Measurements from ENCODE around the gene FAM222A. TPM values are rescaled to one million over a fixed set of nuclear protein-coding genes. Genes with fewer than 3 reads are reported as not detected.

The FAM222A gene
- total RNA-seq, 2 experiments from 2014 or later = 0.76 to 1.0 TPM

DNA sequence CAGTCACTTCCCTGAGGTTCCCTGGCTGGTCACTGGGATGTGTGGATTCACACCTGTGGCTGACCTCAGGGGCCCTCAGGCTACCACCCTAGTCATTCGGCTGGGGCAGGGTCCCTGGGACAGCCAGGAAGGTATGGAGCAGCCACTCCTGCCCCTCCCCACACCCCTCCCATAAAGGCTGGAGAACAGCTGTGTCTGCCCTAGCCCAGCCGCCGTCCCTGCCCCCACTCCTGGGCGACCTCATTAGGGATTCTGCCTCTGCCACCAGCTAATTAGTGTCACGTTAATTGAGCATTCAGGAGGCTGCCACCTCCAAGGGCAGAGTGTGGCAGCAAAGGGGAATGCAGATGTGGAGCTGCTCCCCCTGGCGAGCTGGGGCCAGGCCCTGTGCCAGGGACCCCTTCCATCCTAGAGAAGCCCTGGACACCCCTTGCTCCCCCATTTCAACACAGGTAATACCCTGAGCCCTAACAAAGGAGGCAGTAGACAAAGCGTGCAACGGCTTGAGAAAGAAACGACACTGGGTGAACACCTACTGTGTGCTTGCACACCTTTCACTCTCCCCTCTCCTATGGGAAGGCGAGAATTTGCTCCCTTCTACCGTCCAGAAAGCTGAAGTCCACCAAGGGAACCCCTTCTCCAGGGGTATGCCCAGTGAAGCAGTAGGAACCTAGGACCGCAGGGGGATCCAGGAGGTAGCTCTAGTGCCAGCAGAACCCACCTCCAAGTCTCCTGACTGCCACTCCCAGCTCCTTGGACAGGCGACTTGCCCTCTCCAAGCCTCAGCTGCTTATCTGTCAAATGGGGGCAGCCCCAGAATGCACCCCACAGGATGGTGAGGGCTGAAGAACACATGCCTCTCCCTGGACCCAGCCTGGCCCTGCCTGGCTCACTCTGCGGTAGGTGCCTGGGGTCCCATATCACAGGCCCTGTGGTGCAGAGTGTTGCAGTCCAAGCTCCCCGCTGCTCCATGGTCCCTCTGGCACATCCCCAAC is 45.1 kb downstream of the FAM222A start:
- H3K27ac Mint-ChIP-seq = no peak overlapping the region
- intact Hi-C loops (cut with micrococcal nuclease) = no loop called here
- peaks cover 23% of the 10 kb centered on the region for H3K9me3 Mint-ChIP-seq
- ChIA-PET CTCF (interaction anchor here (1.0 to 1.2 kb wide), 2 partner anchors 16 to 20 kb away, joined by 3 to 4 read pairs; no protein-coding TSS in a partner anchor), POLR2A (no interaction called here)
- TF ChIP-seq CTCF (IDR thresholded peaks at IDR 0.05) = no peak
- no peak for ATAC-seq
- peaks cover 15% of the 10 kb centered on the region for H3K36me3 Mint-ChIP-seq (ENCODE audit: low read depth)
- H3K4me3 Mint-ChIP-seq = no peak overlapping the region
- H3K27me3 Mint-ChIP-seq = peaks cover 3% of the 10 kb centered on the region
- no peaks in the 10 kb centered on the region for H3K4me1 Mint-ChIP-seq (ENCODE audit: low read depth)
- no peak for DNase-seq

- H3K9me3 Mint-ChIP-seq = peaks cover 23% of the 10 kb centered on the region
- TF ChIP-seq CTCF (IDR thresholded peaks at IDR 0.05) = no peak
- H3K4me1 Mint-ChIP-seq (ENCODE audit: low read depth) = no peaks in the 10 kb centered on the region
- POLR2A ChIA-PET = no interaction called here
- intact Hi-C loops (cut with micrococcal nuclease) = no loop called here
- H3K36me3 Mint-ChIP-seq (ENCODE audit: low read depth) = peaks cover 15% of the 10 kb centered on the region
- H3K27ac Mint-ChIP-seq = no peak overlapping the region
- H3K27me3 Mint-ChIP-seq = peaks cover 3% of the 10 kb centered on the region
- ATAC-seq (no peak), DNase-seq (no peak)
- CTCF ChIA-PET = interaction anchor here (1.0 kb wide), 1 partner anchor 16 kb away, joined by 4 read pairs; no protein-coding TSS in a partner anchor
- no peak overlapping the region for H3K4me3 Mint-ChIP-seq
These were observed 46.0 kb downstream of the FAM222A start for GRCh38 chr12:109759595-109759994.

DNA sequence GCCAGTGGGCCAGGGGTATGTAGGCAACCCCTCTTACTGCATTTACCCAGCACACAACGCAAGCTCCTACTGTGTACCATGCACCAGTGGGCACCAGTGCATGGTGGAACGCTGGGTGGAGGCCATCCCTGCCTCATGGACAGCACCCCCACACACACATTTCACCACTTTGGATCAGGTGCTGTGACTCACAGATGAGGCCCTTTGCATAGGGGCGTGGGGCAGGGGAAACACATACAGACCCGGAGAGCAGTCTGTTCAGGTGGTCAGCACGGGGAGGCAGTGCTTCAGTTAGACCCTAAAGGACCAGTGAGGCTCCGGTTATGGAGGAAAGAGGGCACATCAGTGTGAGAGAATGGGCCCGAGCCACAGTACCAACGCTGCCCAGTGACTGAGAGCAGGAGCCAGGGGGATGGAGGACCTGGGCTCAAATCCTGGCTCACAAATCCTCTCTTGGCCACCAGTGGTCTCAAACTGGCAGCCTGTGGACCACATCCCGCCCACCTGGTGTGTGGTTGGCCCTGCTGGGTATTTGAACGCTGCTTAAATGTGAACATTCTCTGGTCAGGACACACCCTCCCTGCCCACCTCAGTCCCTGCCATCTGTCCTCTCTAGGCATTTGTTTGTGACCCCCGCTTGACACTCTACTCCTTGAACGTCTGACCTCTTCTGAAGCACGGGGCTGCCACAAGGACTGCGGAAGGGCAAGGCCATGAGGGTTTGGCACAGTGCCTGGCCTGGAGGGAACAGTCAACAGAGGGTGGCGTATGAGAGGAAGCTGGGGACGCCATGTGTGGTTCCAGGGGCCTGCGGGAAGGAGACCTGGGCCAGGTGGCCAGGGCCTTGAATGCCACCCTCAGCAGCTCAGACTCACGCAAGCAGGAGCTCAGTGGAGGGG is 46.7 kb downstream of the FAM222A start:
- no peak for DNase-seq
- Mint-ChIP-seq H3K36me3 (ENCODE audit: low read depth) (peaks cover 14% of the 10 kb centered on the region), H3K9me3 (peaks cover 23% of the 10 kb centered on the region), H3K27me3 (peaks cover 3% of the 10 kb centered on the region), H3K4me1 (ENCODE audit: low read depth) (no peaks in the 10 kb centered on the region), H3K27ac (no peak overlapping the region), H3K4me3 (no peak overlapping the region)
- intact Hi-C loops (cut with micrococcal nuclease) = no loop called here
- no peak for TF ChIP-seq CTCF (IDR thresholded peaks at IDR 0.05)
- ChIA-PET POLR2A (no interaction called here), CTCF (interaction anchor here (1.0 to 1.7 kb wide), 3 partner anchors 11 to 15 kb away, joined by 3 to 5 read pairs (median 4); no protein-coding TSS in a partner anchor)
- no peak for ATAC-seq

- no peak for DNase-seq
- CTCF ChIA-PET = interaction anchor here (1.4 to 2.5 kb wide), 3 partner anchors 12 to 14 kb away, joined by 3 to 6 read pairs (median 5); no protein-coding TSS in a partner anchor
These were observed 47.6 kb downstream of the FAM222A start for GRCh38 chr12:109760930-109761921.

More at GRCh38 chr12:109760930-109761921, 47.6 kb downstream of the FAM222A start:
- Mint-ChIP-seq H3K4me1 (ENCODE audit: low read depth) (no peaks in the 10 kb centered on the region), H3K27me3 (no peaks in the 10 kb centered on the region), H3K4me3 (no peak overlapping the region), H3K27ac (no peak overlapping the region), H3K36me3 (ENCODE audit: low read depth) (peaks cover 9% of the 10 kb centered on the region), H3K9me3 (peaks cover 16% of the 10 kb centered on the region)
- intact Hi-C loops (cut with micrococcal nuclease) = no loop called here
- no peak for ATAC-seq
- TF ChIP-seq CTCF (IDR thresholded peaks at IDR 0.05) = no peak
- POLR2A ChIA-PET = interaction anchor here (0.7 kb wide), 1 partner anchor 25 kb away, joined by 3 read pairs; no protein-coding TSS in a partner anchor

All from activated CD8-positive, alpha-beta T cell treated with anti-CD3 and anti-CD28 coated beads for 36 hours (primary cell).